Measurements from ENCODE around the gene C11orf24. TPM values are rescaled to one million over a fixed set of nuclear protein-coding genes. Genes with fewer than 3 reads are reported as not detected.

The C11orf24 gene
- polyA plus RNA-seq, 3 donors: 9.5 to 21.8 (median 12.6) TPM

- TF ChIP-seq CTCF (IDR thresholded peaks at IDR 0.05): no peak
- Histone ChIP-seq H3K9ac (ENCODE audit: insufficient read depth, low read length, poor library complexity, severe bottlenecking) (peak overlapping the region; percentile 23), H4K20me1 (ENCODE audit: insufficient read depth, low read length) (peaks cover 6% of the 10 kb centered on the region), H3K27me3 (ENCODE audit: control insufficient read depth in 2 of 2, insufficient read depth in 2 of 2, low read length in 2 of 2) (no peaks in the 10 kb centered on the region), H3K4me2 (replicated peaks; ENCODE audit: extremely low read depth, low read length, poor library complexity, severe bottlenecking) (peak overlapping the region; percentile 47), H2AFZ (ENCODE audit: insufficient read depth, low read depth, low read length, poor library complexity, severe bottlenecking) (no peak overlapping the region), H3K79me2 (ENCODE audit: insufficient read depth, low read length) (peaks cover 38% of the 10 kb centered on the region), H3K4me1 (ENCODE audit: control insufficient read depth in 1 of 2, insufficient read depth in 2 of 2, low read length in 2 of 2) (peaks cover 44 to 50% of the 10 kb centered on the region in 2 donors), H3K9me3 (replicated peaks in 1 of 2; ENCODE audit: control insufficient read depth in 1 of 2, insufficient read depth in 1 of 2, low read length in 2 of 2) (no peaks in the 10 kb centered on the region), H3K4me3 (replicated peaks in 1 of 3; ENCODE audit: low read depth in 2 of 3, low read length in 3 of 3) (peak overlapping the region in 1 of 3 experiments; percentile 47), H3K36me3 (replicated peaks in 1 of 2; ENCODE audit: control insufficient read depth in 1 of 2, insufficient read depth in 2 of 2, low read length in 2 of 2) (peaks cover 23 to 47% of the 10 kb centered on the region in 2 donors), H3K27ac (ENCODE audit: low read depth in 1 of 2, low read length in 2 of 2) (peak overlapping the region; percentile 72 to 73)
- peak overlapping the region; percentile 41 to 87 (median 83) for H3K27ac Mint-ChIP-seq
- 59% methylated on average over 7 of the region's 12 CpGs for WGBS (ENCODE audit: insufficient coverage)
- no peak overlapping the region for H3K4me3 Mint-ChIP-seq
- peaks cover 41% of the 10 kb centered on the region for H3K4me1 Mint-ChIP-seq
- no peaks in the 10 kb centered on the region for H3K27me3 Mint-ChIP-seq (ENCODE audit: low read depth in 3 of 3)
- peaks cover 0 to 5% (median 0%) of the 10 kb centered on the region in 7 donors for H3K9me3 Mint-ChIP-seq
- intact Hi-C loops (cut with micrococcal nuclease): no loop called here
- peak; percentile 10 to 81 (median 42) for DNase-seq
- peaks cover 55 to 57% of the 10 kb centered on the region in 2 donors for H3K36me3 Mint-ChIP-seq
Observed at GRCh38 chr11:68266936-68267880, 4.6 kb downstream of the C11orf24 start.

- H3K9me3 ChIP-seq (replicated peaks in 1 of 2; ENCODE audit: control insufficient read depth in 1 of 2, insufficient read depth in 1 of 2, low read length in 2 of 2): no peaks in the 10 kb centered on the region
- peaks cover 32 to 56% of the 10 kb centered on the region in 2 donors for H3K36me3 ChIP-seq (replicated peaks in 1 of 2; ENCODE audit: control insufficient read depth in 1 of 2, insufficient read depth in 2 of 2, low read length in 2 of 2)
- no peak for TF ChIP-seq CTCF (IDR thresholded peaks at IDR 0.05)
- Mint-ChIP-seq H3K4me1 (peaks cover 41% of the 10 kb centered on the region), H3K27me3 (ENCODE audit: low read depth in 3 of 3) (no peaks in the 10 kb centered on the region), H3K36me3 (peaks cover 64 to 66% of the 10 kb centered on the region in 2 donors), H3K9me3 (peaks cover 0 to 5% (median 0%) of the 10 kb centered on the region in 7 donors), H3K27ac (peak overlapping the region; percentile 18 to 87 (median 83)), H3K4me3 (peak overlapping the region; percentile 31 to 42)
- peaks cover 34% of the 10 kb centered on the region for H3K79me2 ChIP-seq (ENCODE audit: insufficient read depth, low read length)
- peak overlapping the region; percentile 23 for H3K9ac ChIP-seq (ENCODE audit: insufficient read depth, low read length, poor library complexity, severe bottlenecking)
- no peaks in the 10 kb centered on the region for H3K27me3 ChIP-seq (ENCODE audit: control insufficient read depth in 2 of 2, insufficient read depth in 2 of 2, low read length in 2 of 2)
- intact Hi-C loops (cut with micrococcal nuclease): no loop called here
- peak overlapping the region; percentile 72 to 73 for H3K27ac ChIP-seq (ENCODE audit: low read depth in 1 of 2, low read length in 2 of 2)
- 72% methylated on average over 8 of the region's 16 CpGs for WGBS (ENCODE audit: insufficient coverage)
- H4K20me1 ChIP-seq (ENCODE audit: insufficient read depth, low read length): peaks cover 6% of the 10 kb centered on the region
- DNase-seq: peak in 2 of 3 donors; percentile 12 to 37
- H2AFZ ChIP-seq (ENCODE audit: insufficient read depth, low read depth, low read length, poor library complexity, severe bottlenecking): no peak overlapping the region
- peak overlapping the region in 1 of 3 experiments; percentile 47 for H3K4me3 ChIP-seq (replicated peaks in 1 of 3; ENCODE audit: low read depth in 2 of 3, low read length in 3 of 3)
- peak overlapping the region; percentile 47 for H3K4me2 ChIP-seq (replicated peaks; ENCODE audit: extremely low read depth, low read length, poor library complexity, severe bottlenecking)
- H3K4me1 ChIP-seq (ENCODE audit: control insufficient read depth in 1 of 2, insufficient read depth in 2 of 2, low read length in 2 of 2): peaks cover 40 to 44% of the 10 kb centered on the region in 2 donors
Observed at GRCh38 chr11:68266121-68266891, 5.5 kb downstream of the C11orf24 start.

Measured in CD14-positive monocyte (primary cell).